Esophagus muscularis mucosa (tissue), 4 donors: ENCODE measurements around the gene CREB3L2. TPM values are rescaled to one million over a fixed set of nuclear protein-coding genes. Genes with fewer than 3 reads are reported as not detected.
"Not testable (repeated sequence)": the region's sequence is repeated elsewhere in the genome, so short reads cannot be mapped to it uniquely, and the experiment has no call there.

Experiments
- DNase-seq: peaks from one replicate; pipeline ENCODE4 v3.0.0-alpha.2; 2017; ENCODE audit errors: extremely low spot score
- H3K27ac ChIP-seq, 4 donors: fragments of 200-600 bp; sonication (generic); replicated peaks in 1 of 4; 1 replicate in 3 of 4; 2 replicates in 1 of 4; pipeline ENCODE4 v1.5.1; 2016 to 2019; ENCODE audit warnings: mild to moderate bottlenecking in 1 of 4
- H3K27me3 ChIP-seq, 4 donors: fragments of 200-600 bp; sonication (generic); one replicate each; pipeline versions ENCODE4 v1.5.1 to v1.6.0; 2016 to 2019
- H3K36me3 ChIP-seq, 4 donors: fragments of 200-600 bp; sonication (generic); one replicate each; pipeline ENCODE4 v1.5.1; 2016 to 2019
- H3K4me1 ChIP-seq, 4 donors: fragments of 200-600 bp; sonication (generic); one replicate each; pipeline ENCODE4 v1.5.1; 2016 to 2019
- H3K4me3 ChIP-seq, 4 donors: fragments of 200-600 bp; sonication (generic); 1 replicate in 2 of 4; 2 replicates in 2 of 4; pipeline ENCODE4 v1.5.1; 2016 to 2019; ENCODE audit warnings: mild to moderate bottlenecking in 4 of 4, moderate library complexity in 1 of 4
- H3K9me3 ChIP-seq, 4 donors: fragments of 200-600 bp; sonication (generic); 1 replicate in 3 of 4; 2 replicates in 1 of 4; pipeline ENCODE4 v1.5.1; 2016 to 2019
- CTCF ChIP-seq, 3 experiments: fragments of 200-600 bp in 2 of 3; fragments of 450-650 bp in 1 of 3; sonication (generic) in 2 of 3; IDR thresholded peaks; one replicate each; pipeline ENCODE4 v1.5.1; 2017 to 2019; ENCODE audit warnings: antibody characterized with exemption in 3 of 3, mild to moderate bottlenecking in 2 of 3, moderate library complexity in 1 of 3
- EP300 ChIP-seq: sonication (generic); formaldehyde crosslinking; IDR thresholded peaks from one replicate; pipeline ENCODE4 v1.6.1; 2017; ENCODE audit warnings: antibody characterized with exemption
- POLR2A ChIP-seq: fragments of 450-650 bp; IDR thresholded peaks from one replicate; pipeline ENCODE4 v1.6.1; 2017; ENCODE audit warnings: antibody characterized with exemption, moderate library complexity, mild to moderate bottlenecking, low read depth
- POLR2AphosphoS5 ChIP-seq, 2 donors: sonication (generic); formaldehyde crosslinking; IDR thresholded peaks; one replicate each; pipeline ENCODE4 v1.6.1; 2017; ENCODE audit warnings: antibody characterized with exemption in 2 of 2
- WGBS: methylation state at CpG from one replicate; pipeline ENCODE4 v1.1.5; 2018; 5-methylcytosine and 5-hydroxymethylcytosine counted together
- intact Hi-C: fragments of 100-400 bp; cut with DNase I; formaldehyde crosslinking; loops from one replicate; pipeline ENCODE4 v1.15.1; 2023
- total RNA-seq, 4 donors: library from RNA; depleted of rRNA; stranded (reverse); fragments of >200 nt; gene quantifications; one replicate each; pipeline versions ENCODE4 v1.1.0 to v1.2.1, GENCODE V29; 2016

The CREB3L2 gene
- total RNA-seq, 4 donors from 2014 or later, result 29.2 to 43.4 (median 37.1) TPM

GRCh38 chr7:138023618-138024342, 21.9 kb upstream of the CREB3L2 start:
- Histone ChIP-seq H3K27me3 (peaks cover 0 to 6% (median 0%) of the 10 kb centered on the region in 4 donors), H3K4me3 (no peak overlapping the region), H3K4me1 (no peaks in the 10 kb centered on the region), H3K9me3 (no peaks in the 10 kb centered on the region), H3K27ac (no peak overlapping the region), H3K36me3 (no peaks in the 10 kb centered on the region)
- 95% methylated on average over 3 of the region's 3 CpGs for WGBS
- no peak for TF ChIP-seq POLR2AphosphoS5 (IDR thresholded peaks at IDR 0.05)
- TF ChIP-seq POLR2A, result no peak
- TF ChIP-seq CTCF (IDR thresholded peaks at IDR 0.05), result no peak
- no peak for TF ChIP-seq EP300
- intact Hi-C loops, result no loop called here
- DNase-seq, result peak; percentile 89

GRCh38 chr7:138021889-138022288, 20.0 kb upstream of the CREB3L2 start:
- H3K4me3 ChIP-seq, result no peak overlapping the region
- no peaks in the 10 kb centered on the region for H3K4me1 ChIP-seq
- H3K27me3 ChIP-seq, result peaks cover 0 to 6% (median 0%) of the 10 kb centered on the region in 4 donors
- H3K36me3 ChIP-seq, result no peaks in the 10 kb centered on the region
- 95% methylated on average over 6 of the region's 6 CpGs for WGBS
- no peak for TF ChIP-seq CTCF (IDR thresholded peaks at IDR 0.05)
- TF ChIP-seq POLR2AphosphoS5 (IDR thresholded peaks at IDR 0.05), result no peak
- TF ChIP-seq EP300, result no peak
- no peak for TF ChIP-seq POLR2A
- intact Hi-C loops, result no loop called here
- no peak overlapping the region for H3K27ac ChIP-seq
- DNase-seq, result peak; percentile 39
- no peaks in the 10 kb centered on the region for H3K9me3 ChIP-seq

GRCh38 chr7:138017992-138018391, 16.1 kb upstream of the CREB3L2 start:
- no peak for DNase-seq
- H3K27me3 ChIP-seq, result peaks cover 0 to 6% (median 0%) of the 10 kb centered on the region in 4 donors
- no peak overlapping the region for H3K4me3 ChIP-seq
- intact Hi-C loops, result no loop called here
- H3K4me1 ChIP-seq, result no peaks in the 10 kb centered on the region
- no peaks in the 10 kb centered on the region for H3K36me3 ChIP-seq
- H3K27ac ChIP-seq, result no peak overlapping the region
- 87% methylated on average over 1 of the region's 1 CpG for WGBS
- TF ChIP-seq CTCF (IDR thresholded peaks at IDR 0.05), result no peak
- H3K9me3 ChIP-seq, result no peaks in the 10 kb centered on the region

DNA sequence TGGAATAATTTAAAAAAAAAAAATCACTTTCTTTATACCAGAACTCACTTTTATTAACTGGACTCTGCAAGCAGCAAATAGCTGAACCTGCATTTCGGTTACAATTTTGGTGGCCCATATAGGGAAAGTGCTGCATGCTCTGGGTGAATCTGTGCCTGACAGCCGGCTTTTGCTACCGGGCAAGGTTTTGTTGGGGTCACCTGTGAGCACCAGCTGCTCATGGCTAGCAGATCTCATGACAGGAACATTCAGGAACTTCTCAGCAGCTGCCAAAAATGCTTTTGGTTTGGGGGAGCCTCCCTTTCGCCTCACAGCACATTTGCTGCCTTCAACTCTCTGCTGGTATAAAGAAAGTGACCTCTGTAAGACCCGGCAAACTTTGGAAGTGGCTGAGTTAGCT, 13.2 kb upstream of the CREB3L2 start:
- Histone ChIP-seq H3K27ac (no peak overlapping the region), H3K9me3 (no peaks in the 10 kb centered on the region), H3K4me3 (no peak overlapping the region), H3K36me3 (no peaks in the 10 kb centered on the region), H3K27me3 (no peaks in the 10 kb centered on the region), H3K4me1 (no peaks in the 10 kb centered on the region)
- TF ChIP-seq POLR2A, result no peak
- TF ChIP-seq EP300, result no peak
- no peak for TF ChIP-seq POLR2AphosphoS5 (IDR thresholded peaks at IDR 0.05)
- no peak for TF ChIP-seq CTCF (IDR thresholded peaks at IDR 0.05)
- WGBS, result 93% methylated on average over 5 of the region's 5 CpGs
- DNase-seq, result peak; percentile 84
- intact Hi-C loops, result no loop called here

- H3K27me3 ChIP-seq, result no peaks in the 10 kb centered on the region
- H3K4me3 ChIP-seq, result no peak overlapping the region
- intact Hi-C loops, result no loop called here
- no peaks in the 10 kb centered on the region for H3K9me3 ChIP-seq
- TF ChIP-seq POLR2A (no peak), POLR2AphosphoS5 (IDR thresholded peaks at IDR 0.05) (no peak), EP300 (no peak), CTCF (IDR thresholded peaks at IDR 0.05) (no peak)
- no peak overlapping the region for H3K27ac ChIP-seq
- no peaks in the 10 kb centered on the region for H3K36me3 ChIP-seq
- DNase-seq, result peak; percentile 78
- WGBS, result 83% methylated on average over 1 of the region's 1 CpG
- no peaks in the 10 kb centered on the region for H3K4me1 ChIP-seq
Measured at GRCh38 chr7:138014686-138015085, 12.8 kb upstream of the CREB3L2 start.

- H3K27ac ChIP-seq, H3K27me3 ChIP-seq, H3K36me3 ChIP-seq, H3K4me1 ChIP-seq, H3K4me3 ChIP-seq, intact Hi-C loops, H3K9me3 ChIP-seq: not testable (repeated sequence)
- WGBS, result 80% methylated on average over 4 of the region's 4 CpGs
- DNase-seq, result peak; percentile 70
Measured at GRCh38 chr7:138014201-138014600, 12.3 kb upstream of the CREB3L2 start.
